ENCODE data around the gene ELAVL1.

The ELAVL1 gene

DNA sequence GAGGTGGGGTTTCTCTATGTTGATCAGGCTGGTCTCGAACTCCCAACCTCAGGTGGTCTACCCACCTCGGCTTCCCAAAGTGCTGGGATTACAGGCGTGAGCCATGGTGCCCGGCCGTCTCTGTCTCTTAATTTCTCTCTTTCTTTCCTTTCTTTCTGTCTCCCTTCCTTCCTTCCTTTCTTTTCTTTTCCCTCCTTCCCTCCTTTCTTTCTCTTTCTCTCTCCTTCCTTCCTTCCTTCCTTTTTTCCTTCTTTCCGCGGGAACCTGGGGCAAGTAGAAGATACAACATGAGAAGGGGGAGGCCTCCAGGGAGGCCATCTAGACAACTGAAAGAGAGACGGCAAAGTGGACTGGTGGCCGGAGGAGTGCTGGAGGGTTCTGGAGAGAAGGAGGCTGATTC lies 15.2 kb upstream of the ELAVL1 start:
- no peak for DNase-seq

DNA sequence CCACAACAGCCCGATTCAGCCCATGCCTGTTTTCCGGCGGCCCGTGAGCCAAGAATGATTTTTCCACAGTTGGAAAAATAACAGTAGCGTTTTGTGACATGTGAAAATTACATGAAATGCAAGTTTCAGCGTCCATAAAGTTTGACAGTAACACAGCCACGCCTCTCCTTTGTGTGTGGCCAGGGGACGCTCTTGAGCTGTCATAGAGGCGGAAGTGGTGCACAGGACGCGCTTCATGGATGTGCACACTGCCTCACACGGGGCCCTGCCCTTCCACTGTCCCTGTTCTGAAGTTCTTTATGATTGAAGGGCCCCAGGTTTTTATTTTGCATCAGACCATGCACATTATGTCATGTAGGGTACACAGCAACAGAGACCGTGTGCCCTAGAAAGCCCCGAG lies 12.4 kb upstream of the ELAVL1 start:
- no peak for DNase-seq

DNA sequence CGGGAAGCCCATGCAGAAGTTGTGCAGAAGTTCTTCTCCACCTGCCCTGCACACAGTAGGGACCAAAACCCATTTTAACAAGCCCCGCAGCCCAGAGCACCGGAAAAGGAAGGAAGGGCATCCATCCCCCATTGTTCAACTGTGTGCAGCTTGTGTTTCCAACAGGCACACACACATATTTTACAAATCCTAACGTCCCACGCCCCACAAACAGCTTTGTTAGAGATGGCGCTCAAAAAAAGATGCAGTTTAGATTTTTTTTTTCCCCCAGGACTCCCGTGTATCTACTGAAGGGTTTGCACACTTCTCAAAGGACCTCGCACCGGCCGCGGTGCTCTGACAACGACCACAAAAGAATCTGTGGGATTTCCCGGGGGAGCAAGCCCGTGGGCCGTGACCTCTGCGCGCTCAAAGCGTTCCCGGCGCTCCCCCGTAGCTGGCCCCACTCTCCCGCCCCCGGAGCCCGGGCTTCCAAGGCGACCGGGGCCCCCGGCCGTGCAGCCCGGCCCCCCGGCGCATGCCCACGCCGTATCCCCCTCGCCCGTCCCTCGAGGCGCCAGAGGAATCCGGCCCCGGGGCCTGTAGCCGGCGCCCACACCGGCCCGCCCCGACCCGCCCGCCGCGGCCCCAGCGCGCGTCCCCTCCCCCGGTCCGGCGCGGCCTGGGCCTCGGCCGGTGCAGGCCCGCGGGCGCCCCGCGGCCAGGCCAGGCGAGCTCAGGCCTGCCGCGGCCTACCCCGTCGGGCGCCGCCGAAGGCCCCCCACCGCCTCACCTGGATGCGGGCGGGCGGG lies 523 bp downstream of the ELAVL1 start:
- no peak for DNase-seq

DNA sequence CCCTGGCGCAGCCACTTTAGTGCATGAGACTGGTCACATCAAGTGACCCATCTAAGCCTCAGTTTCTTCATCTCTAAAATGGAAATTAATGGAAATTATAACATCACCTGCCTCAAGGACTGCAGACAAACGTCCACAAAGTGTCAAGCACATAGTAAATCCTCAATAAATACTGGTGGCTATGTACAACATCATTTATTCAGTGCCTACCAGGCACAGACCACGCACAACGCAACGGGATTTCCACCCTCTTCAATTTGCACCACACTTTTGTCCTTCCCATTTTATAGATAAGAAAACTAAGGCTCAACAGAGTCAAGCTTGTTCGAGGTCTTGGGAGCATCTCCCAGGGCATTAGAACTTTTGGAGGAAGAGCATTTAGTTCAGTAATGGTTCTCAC lies 1.4 kb downstream of the ELAVL1 start:
- no peak for DNase-seq

DNA sequence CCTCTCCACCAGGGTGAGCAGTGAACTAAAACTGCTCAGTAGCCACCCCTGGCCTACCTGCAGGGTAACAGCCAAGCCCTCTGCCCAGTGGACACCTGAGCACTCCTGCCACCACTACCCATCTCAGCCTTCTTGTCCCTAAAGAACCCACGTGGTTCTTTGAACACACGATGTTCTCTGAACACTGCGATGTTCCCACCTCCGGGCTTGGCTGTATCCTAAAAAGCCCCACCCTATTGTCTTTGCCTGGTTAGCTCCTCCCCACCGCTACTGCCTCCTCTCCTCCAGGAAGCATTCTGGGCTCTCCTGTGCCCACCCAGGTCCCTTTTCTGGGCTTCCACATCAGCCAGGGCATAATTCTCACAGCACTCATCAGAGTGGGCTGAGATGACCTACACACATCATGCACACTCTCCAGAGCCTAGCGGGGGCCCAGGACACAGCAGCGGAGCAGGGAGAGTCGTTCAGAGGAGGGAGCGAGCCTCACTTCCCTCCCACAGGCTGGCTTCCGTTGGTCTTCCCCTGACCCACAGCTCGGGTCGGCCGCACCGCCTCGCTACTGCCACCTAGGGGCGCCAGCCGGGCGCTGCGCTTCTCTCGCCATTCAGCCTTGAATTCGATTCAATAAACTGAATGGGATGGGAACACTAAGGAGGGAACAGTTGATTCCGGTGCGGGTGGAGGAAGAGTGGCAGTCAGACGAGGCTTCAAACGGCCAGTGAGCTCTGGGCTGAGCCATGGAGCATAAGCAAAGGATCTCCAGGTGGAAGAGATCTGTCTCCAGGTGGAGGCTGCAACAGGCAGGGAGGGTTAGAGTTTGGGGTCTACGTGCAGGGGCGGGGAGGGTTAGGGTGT lies 3.2 kb downstream of the ELAVL1 start:
- peak; percentile 75 for DNase-seq

DNA sequence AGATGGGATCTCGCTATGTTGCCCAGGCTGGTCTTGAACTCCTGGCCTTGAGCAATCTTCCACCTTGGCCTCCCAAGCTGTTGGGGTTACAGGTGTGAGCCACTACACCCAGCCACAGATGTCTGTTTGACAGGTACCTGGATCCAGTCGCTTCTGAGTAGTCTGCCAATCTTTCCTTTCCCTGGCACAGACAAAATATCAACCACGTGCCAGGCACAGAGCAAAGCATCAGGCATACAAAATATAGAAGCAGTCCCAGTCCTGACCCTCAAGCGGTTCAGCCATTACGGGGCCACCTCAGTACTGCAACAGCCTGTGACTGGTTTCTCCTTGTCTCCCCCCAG lies 3.8 kb downstream of the ELAVL1 start:
- no peak for DNase-seq

DNA sequence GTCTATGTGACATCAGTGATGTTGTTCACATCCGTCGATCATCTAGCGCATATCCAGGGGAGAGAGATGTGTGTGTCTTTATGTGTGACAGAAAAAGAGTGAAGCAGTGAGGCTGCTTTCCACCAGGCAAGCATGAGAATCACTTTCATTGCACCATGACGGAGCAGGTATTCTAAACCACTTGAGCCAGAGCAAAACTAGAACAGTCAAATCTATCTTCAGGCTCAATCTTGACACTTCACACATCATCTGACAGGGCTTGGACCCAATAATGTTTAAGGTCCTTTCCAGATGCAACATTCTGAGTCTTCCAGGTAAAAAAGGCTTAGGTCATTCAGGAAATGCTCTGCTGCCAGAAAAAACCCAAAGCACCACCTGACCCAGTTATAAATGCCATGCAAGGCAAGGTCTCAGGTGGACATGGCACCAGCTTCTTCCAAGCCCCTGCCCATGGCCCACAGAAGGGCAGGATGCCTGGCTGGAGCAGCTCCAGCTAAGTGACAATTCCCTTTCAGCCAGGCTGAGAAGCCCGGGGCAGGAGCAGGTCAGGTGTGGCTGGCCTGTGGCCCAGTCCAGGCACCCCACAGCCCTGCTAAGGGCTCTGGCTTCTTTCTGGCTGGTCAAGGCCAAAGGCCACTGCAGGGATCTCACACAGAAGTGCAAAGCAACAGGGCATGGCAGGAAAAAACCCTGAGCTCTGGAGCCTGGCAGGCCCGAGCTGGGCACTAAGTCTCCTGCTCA lies 5.0 kb downstream of the ELAVL1 start:
- no peak for DNase-seq

DNA sequence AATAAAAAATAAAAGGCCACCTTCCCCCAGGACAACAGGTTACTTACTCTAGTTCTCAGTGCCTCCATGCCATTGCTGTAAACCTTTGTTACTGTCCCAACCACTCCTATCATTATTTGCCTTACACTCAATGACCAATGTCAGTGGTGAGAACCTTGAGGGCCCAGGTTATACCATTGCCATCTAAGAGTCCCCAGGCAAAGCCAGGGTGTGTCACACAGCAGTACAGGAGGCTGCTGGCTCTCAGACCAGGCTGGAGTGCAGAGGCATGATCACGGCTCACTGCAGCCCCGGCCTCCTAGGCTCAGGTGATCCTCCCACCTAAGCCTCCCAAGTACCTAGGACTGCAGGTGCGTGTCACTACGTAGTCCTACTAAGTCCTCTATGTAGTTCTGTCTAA lies 6.1 kb downstream of the ELAVL1 start:
- DNase-seq: no peak

DNA sequence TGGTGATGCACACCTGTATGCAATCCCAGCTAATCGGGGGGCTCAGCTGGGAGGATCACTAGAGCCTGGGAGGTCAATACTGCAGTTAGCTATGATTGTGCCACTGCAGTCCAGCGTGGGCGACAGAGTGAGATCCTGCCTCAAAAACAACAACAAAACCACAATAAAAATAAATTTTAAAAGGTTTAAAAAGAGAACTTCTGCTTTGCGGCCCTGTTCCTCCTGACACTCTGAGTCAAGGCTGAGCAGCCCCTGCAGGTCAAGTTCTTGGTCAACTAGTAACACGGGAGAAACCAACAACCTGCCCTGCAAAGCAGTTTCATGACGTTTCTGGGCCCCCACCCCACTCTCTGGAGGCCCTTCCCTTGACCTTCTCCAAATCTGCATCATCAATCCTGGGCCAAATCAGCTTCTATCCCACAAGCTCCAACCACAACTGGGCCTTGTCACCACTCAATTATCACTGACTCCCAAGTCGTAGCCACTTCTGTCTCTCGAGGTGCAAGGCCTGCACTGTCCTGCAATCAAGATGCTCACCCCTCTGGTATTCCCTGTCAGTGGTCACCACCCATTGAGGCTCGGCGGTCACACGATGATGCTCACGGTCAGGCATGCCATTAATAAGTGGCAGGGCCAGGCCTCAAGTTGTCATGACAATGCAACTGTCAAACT lies 7.5 kb downstream of the ELAVL1 start:
- no peak for DNase-seq

DNA sequence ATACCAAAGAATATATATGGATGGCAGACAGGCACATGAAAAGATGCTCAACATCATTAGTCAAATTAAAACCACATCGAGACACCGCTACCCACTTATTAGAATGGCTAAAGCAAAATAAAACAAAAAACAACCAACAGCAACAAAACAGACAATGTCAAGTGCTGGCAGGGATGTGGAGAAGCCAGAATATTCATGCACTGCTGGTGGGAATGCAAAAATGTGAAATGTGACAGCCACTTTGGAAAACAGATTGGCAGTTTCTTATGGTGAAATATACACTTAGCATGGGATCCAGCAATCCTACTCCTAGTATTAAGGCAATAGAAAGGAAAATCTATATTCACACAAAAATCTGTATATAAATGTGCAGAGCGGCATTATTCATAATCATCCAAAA lies 8.6 kb downstream of the ELAVL1 start:
- no peak for DNase-seq

DNA sequence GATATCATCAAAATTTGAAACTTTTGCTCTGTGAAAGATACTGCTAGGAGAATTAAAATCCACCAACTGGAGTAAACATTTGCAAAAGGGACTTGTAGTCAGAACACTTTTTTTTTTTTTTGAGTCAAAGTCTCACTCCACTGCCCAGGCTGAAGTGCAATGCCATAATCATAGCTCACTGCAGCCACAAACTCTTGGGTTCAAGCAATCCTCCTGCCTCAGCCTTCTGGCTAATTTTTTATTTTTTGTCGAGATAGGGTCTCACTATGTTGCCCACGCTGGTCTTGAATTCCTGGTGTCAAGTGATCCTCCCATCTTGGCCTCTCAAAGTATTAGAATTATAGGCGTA lies 9.7 kb downstream of the ELAVL1 start:
- DNase-seq: no peak

DNA sequence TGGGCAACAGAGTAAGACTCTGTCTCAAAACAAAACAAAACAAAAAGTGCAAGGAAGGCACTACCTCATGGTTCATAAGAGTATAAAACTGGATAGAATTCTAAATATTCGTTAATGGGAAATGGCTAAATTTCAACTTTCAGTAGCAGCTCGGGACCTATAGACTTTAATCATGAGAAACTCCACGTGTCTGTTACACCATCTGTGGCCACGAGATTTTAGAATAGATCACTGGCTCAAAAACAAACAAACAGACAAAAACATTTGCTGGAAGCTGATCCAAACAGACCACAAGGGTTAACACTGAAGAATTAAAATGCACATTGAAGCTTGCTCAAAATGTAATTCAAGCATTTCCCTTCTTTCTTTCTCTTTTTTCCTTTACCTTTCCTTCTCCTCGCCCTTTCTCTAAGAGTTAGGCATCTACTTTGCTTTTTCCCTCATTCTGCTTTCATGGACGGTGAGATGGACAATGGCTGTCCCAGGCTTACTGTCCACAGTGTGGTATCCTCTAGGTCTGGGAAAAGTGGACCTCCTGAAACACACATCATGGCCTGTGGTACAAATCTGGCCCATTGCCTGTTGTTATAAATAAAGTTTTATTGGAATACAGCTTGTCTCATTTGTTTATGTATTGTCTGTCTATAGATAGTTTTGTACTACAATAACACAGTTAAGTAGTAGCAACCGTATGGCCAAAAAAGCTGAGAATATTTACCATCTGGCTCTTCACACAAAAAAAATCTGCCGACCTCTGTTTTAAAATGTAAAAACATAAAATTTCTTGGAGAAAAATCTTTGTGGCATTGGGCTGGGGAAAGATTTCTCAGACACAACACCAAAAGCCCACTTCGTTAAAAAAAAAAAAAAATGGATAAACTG lies 10.3 kb downstream of the ELAVL1 start:
- DNase-seq: no peak

DNA sequence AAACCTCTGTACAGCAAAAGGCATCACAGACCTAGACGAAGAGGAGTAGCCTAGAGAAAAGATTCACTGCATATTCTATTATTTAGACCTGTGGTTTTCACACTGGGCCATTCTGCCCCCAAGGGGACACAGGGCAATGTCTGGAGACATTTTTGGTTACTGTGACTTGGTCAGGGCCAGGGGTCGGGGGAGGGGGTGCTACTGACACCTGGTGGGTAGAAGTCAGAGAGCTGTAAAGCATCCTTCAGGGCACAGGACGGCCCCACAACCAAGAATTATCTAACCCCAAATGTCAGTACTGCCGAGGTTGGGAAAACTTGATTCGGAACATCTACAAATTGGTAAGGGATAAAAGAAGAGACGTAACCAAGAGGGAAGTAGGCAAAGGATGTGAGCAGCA lies 11.3 kb downstream of the ELAVL1 start:
- no peak for DNase-seq

DNA sequence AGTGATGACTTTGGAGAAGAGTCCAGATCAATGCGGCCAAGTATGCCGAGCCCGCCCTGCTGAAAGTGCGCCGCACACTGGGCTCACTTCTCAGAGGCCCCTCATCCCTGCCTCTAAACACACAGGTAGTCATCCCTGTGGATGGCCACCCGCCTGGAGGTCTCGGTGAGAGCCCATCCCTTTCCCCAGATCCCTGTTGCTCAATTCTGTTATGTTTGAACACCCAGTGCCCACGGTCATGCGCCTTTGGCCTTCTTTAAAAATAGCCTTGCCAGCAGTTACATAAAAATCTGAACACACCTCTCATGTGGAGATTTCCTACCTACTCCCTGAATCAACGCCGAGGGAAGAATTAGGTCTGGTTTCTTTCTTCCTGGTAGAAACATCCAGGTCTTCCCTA lies 11.9 kb downstream of the ELAVL1 start:
- DNase-seq: no peak

DNA sequence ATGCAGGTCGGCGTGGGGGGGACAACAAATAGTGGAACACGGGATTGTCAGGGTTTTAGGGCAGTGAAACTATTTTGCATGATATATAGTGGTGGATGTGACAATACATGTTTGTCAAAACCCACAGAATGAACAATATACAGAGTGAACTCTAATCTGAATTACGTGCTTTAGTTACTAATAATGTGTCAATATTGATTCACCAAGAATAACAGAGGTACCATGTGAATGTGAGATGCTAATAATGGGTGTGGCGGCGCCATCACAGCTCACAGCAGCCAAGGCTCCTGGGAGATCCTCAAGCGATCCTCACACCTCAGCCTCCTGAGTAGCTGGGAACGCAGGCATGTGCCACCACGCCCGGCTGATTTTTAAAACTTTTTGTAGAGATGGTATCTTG lies 12.9 kb downstream of the ELAVL1 start:
- no peak for DNase-seq

DNA sequence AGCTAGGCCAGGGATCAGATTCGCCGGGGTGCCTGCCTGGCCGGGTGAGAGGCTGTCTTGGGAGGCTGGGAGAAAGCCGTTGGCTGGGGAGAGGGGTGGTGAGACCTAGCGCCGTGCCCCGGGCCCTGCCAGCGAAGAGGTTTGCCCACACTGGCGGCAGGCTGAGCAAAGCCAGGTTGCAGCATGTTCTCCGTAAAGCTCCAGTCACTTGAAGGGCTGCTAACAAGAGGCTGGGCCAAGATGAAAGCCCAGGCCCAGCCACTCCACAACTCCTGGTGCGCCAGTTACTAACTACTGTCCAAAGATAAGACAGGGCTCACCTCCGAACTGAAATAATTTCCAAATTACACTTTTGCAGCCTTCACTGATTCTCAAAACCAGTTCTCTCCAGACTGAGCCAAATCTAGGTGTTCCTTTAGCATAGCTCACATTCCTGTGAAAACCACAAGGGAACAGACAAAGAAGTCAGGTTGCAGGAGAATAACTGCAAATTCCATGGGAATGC lies 16.3 kb downstream of the ELAVL1 start:
- DNase-seq: no peak

DNA sequence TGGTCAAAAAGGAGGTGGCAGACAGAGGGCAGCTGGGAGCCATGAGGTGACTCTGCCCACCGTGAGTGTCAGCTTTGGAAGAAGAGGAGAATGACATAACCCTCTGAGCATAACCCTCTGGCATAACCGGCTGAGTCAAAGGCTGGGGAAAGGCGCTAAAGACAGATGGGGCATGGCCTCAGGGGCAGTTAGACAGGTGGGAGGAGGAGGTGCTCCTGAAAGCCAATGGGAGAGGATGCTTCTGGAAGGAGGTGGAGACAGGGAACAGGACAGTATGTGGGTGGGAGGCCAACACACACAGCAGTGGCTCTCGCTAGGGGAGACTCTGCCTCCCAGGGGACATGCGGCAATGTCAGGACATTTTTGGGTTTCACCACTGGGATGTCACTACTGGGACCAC lies 17.1 kb downstream of the ELAVL1 start:
- no peak for DNase-seq

DNA sequence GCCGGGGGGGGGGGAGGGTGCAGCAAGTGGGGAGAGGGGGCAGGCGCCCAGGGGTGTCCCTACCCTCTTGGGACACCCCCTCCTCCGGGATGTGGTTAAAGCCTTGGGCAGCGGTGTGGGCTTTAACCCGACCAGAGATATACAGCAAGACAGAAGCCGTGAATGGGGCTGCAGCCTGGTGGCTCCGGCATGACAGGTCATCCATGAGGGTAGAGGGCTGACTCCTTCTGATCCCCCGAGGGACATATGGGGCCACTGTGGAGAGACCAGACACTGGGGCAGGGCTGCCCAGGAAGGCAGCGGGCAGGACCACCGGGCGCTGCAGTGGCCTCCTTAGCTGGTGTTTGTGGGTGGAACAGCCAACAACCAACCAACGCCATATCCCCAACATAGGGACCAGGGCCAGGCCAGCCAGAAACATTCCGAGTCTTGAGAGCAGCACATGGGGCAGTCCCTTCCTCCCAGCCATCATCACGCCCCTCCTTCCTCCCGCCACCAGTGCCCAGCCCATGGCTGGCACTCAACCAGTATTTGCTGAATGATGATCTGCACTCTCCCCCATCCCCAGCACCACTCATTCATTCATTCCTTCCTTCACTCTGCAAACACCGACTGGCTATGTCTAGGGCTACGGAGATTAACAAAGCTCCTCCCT lies 18.2 kb downstream of the ELAVL1 start:
- DNase-seq: no peak

DNA sequence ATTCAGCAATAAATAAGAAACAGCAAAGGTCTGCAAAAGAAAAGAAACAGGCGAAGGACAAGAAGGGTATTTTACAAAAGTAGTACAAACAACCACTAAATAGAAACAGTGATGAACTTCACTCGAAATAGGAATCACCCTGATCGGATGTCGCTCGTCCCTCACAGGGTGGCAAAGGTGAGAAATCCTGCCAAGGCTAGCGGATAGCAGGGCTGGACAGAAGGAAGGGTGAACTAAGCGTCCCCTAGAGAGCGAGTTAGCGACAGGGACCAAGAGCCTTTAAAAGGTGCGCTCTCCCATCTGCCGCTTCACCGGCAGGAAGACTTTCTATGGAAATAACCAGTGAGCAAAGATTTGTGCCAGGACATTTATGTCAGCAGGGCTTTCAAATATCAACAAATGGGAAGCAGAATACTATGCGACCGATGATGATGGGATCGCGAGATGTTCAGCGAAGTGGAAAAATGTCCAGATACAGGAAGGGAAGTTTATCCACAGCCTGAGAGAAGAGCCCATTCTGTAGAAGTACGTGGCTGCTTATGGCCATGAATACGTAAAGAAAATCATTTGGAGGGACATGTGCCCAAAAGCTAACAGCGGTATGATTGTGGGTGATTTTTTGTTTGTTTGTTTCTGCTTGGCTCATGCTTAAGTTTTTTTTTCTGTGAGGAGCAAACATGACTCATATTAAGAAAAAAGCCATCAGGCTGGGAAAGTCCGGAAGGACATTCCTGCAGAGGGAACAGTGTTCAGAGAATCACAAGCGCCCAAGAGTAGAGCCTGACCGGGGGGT lies 18.9 kb downstream of the ELAVL1 start:
- peak; percentile 73 for DNase-seq

DNA sequence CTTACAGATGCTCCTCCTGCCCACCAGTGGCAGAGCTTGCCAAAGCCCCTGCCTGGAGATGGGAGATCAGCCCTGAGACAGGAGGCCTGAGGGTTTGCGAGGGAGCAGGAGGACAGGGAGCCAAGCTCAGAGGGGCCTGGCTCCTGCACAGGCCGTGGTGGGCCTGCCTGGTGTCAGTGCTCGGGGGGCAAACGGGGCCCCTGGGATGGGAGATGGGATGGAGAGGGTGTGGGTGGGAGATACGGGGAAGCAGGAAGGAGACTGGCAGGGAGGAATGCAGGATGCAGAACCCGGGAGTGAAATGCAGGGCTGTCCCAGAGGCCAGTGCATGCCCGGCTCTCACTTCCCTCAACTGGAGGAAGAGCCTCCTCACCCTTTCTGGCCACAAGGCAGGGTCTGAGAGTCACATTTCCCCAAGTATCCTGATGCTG lies 19.9 kb downstream of the ELAVL1 start:
- no peak for DNase-seq

Measured in HCEC 1CT (cell line).